ENCODE measurements around the gene ZNF205. TPM values are rescaled to one million over a fixed set of nuclear protein-coding genes. Genes with fewer than 3 reads are reported as not detected.
A peak's percentile ranks its signal among the peaks of the same experiment; 100 is the strongest.

ZNF205 gene
- total RNA-seq, 2 experiments from 2014 or later, result not detected

GRCh38 chr16:3087243-3088235, 24.8 kb upstream of the ZNF205 start:
- CTCF ChIA-PET, result interaction anchor here (1.2 to 21.7 kb wide), 6 partner anchors 9 to 56 kb away, joined by 3 to 400 read pairs (median 6); partner anchors contain the start of gene ZNF213
- peaks cover 6% of the 10 kb centered on the region for H3K36me3 Mint-ChIP-seq
- H3K27me3 Mint-ChIP-seq, result no peaks in the 10 kb centered on the region
- ATAC-seq (peak; percentile 23), DNase-seq (no peak)
- H3K4me1 Mint-ChIP-seq, result peaks cover 36% of the 10 kb centered on the region
- no peaks in the 10 kb centered on the region for H3K9me3 Mint-ChIP-seq (ENCODE audit: low read depth)
- peak overlapping the region; percentile 50 for H3K27ac Mint-ChIP-seq
- H3K4me3 Mint-ChIP-seq, result no peak overlapping the region

GRCh38 chr16:3088450-3088849, 23.9 kb upstream of the ZNF205 start:
- Mint-ChIP-seq H3K36me3 (peaks cover 4% of the 10 kb centered on the region), H3K27ac (no peak overlapping the region), H3K27me3 (no peaks in the 10 kb centered on the region), H3K4me3 (no peak overlapping the region), H3K4me1 (peaks cover 33% of the 10 kb centered on the region), H3K9me3 (ENCODE audit: low read depth) (no peaks in the 10 kb centered on the region)
- ATAC-seq, result no peak
- no peak for DNase-seq
- CTCF ChIA-PET, result interaction anchor here (1.1 to 21.7 kb wide), 4 partner anchors 8 to 43 kb away, joined by 3 to 400 read pairs (median 6); partner anchors contain the start of gene ZNF213

GRCh38 chr16:3088925-3089716, 23.3 kb upstream of the ZNF205 start:
- CTCF ChIA-PET, result interaction anchor here (1.1 to 21.7 kb wide), 4 partner anchors 7 to 42 kb away, joined by 3 to 400 read pairs (median 6); partner anchors contain the start of gene ZNF213
- Mint-ChIP-seq H3K4me1 (peaks cover 35% of the 10 kb centered on the region), H3K36me3 (peaks cover 2% of the 10 kb centered on the region), H3K27ac (no peak overlapping the region), H3K9me3 (ENCODE audit: low read depth) (no peaks in the 10 kb centered on the region), H3K4me3 (no peak overlapping the region), H3K27me3 (no peaks in the 10 kb centered on the region)
- no peak for DNase-seq
- ATAC-seq, result no peak

GRCh38 chr16:3089717-3090592, 22.4 kb upstream of the ZNF205 start:
- Mint-ChIP-seq H3K9me3 (ENCODE audit: low read depth) (no peaks in the 10 kb centered on the region), H3K4me3 (no peak overlapping the region), H3K27me3 (no peaks in the 10 kb centered on the region), H3K4me1 (peaks cover 38% of the 10 kb centered on the region), H3K27ac (no peak overlapping the region), H3K36me3 (peaks cover 1% of the 10 kb centered on the region)
- ATAC-seq, result no peak
- no peak for DNase-seq
- CTCF ChIA-PET, result interaction anchor here (1.1 to 21.7 kb wide), 8 partner anchors 10 to 75 kb away, joined by 3 to 400 read pairs (median 6); partner anchors contain the start of gene ZNF213

GRCh38 chr16:3091551-3091950, 20.8 kb upstream of the ZNF205 start:
- ATAC-seq, result no peak
- Mint-ChIP-seq H3K27ac (peak overlapping the region; percentile 64), H3K27me3 (no peaks in the 10 kb centered on the region), H3K4me3 (no peak overlapping the region), H3K4me1 (peaks cover 41% of the 10 kb centered on the region), H3K36me3 (no peaks in the 10 kb centered on the region), H3K9me3 (ENCODE audit: low read depth) (no peaks in the 10 kb centered on the region)
- DNase-seq, result no peak
- CTCF ChIA-PET, result interaction anchor here (1.1 to 21.7 kb wide), 6 partner anchors 9 to 40 kb away, joined by 3 to 400 read pairs (median 6); partner anchors contain the start of gene ZNF213

GRCh38 chr16:3092501-3092941, 19.9 kb upstream of the ZNF205 start:
- Mint-ChIP-seq H3K4me1 (peaks cover 42% of the 10 kb centered on the region), H3K36me3 (no peaks in the 10 kb centered on the region), H3K27me3 (no peaks in the 10 kb centered on the region), H3K9me3 (ENCODE audit: low read depth) (no peaks in the 10 kb centered on the region), H3K27ac (no peak overlapping the region), H3K4me3 (no peak overlapping the region)
- CTCF ChIA-PET, result interaction anchor here (0.8 to 21.7 kb wide), 10 partner anchors 8 to 74 kb away, joined by 3 to 400 read pairs (median 5); partner anchors contain the start of genes TNFRSF12A and ZNF213
- ATAC-seq (no peak), DNase-seq (no peak)

GRCh38 chr16:3094289-3095027, 17.9 kb upstream of the ZNF205 start:
- H3K27ac Mint-ChIP-seq, result peak overlapping the region; percentile 69
- no peaks in the 10 kb centered on the region for H3K27me3 Mint-ChIP-seq
- ATAC-seq, result peak; percentile 26
- no peak overlapping the region for H3K4me3 Mint-ChIP-seq
- H3K4me1 Mint-ChIP-seq, result peaks cover 46% of the 10 kb centered on the region
- peak; percentile 73 for DNase-seq
- H3K36me3 Mint-ChIP-seq, result no peaks in the 10 kb centered on the region
- CTCF ChIA-PET, result interaction anchor here (0.7 to 21.7 kb wide), 9 partner anchors 10 to 74 kb away, joined by 3 to 400 read pairs (median 8); partner anchors contain the start of genes TNFRSF12A and ZNF213
- no peaks in the 10 kb centered on the region for H3K9me3 Mint-ChIP-seq (ENCODE audit: low read depth)

GRCh38 chr16:3095869-3096268, 16.5 kb upstream of the ZNF205 start:
- H3K4me3 Mint-ChIP-seq, result no peak overlapping the region
- peak; percentile 89 for DNase-seq
- CTCF ChIA-PET, result interaction anchor here (0.6 to 21.7 kb wide), 17 partner anchors 8 to 75 kb away, joined by 3 to 400 read pairs (median 5); partner anchors contain the start of genes IL32 and ZNF213
- peaks cover 54% of the 10 kb centered on the region for H3K4me1 Mint-ChIP-seq
- H3K36me3 Mint-ChIP-seq, result no peaks in the 10 kb centered on the region
- ATAC-seq, result peak; percentile 72
- no peaks in the 10 kb centered on the region for H3K9me3 Mint-ChIP-seq (ENCODE audit: low read depth)
- peak overlapping the region; percentile 65 for H3K27ac Mint-ChIP-seq
- H3K27me3 Mint-ChIP-seq, result no peaks in the 10 kb centered on the region

- H3K36me3 Mint-ChIP-seq, result no peaks in the 10 kb centered on the region
- no peak for ATAC-seq
- H3K27me3 Mint-ChIP-seq, result no peaks in the 10 kb centered on the region
- no peak overlapping the region for H3K4me3 Mint-ChIP-seq
- H3K9me3 Mint-ChIP-seq (ENCODE audit: low read depth), result no peaks in the 10 kb centered on the region
- no peak for DNase-seq
- no peak overlapping the region for H3K27ac Mint-ChIP-seq
- CTCF ChIA-PET, result interaction anchor here (0.8 to 21.7 kb wide), 12 partner anchors 9 to 74 kb away, joined by 3 to 400 read pairs (median 6); partner anchors contain the start of gene ZNF213
- H3K4me1 Mint-ChIP-seq, result peaks cover 54% of the 10 kb centered on the region
These were observed 16.0 kb upstream of the ZNF205 start for GRCh38 chr16:3096362-3096761.

- H3K27me3 Mint-ChIP-seq, result no peaks in the 10 kb centered on the region
- ATAC-seq (no peak), DNase-seq (no peak)
- H3K4me1 Mint-ChIP-seq, result peaks cover 59% of the 10 kb centered on the region
- no peak overlapping the region for H3K4me3 Mint-ChIP-seq
- H3K36me3 Mint-ChIP-seq, result no peaks in the 10 kb centered on the region
- CTCF ChIA-PET, result interaction anchor here (0.7 to 21.7 kb wide), 9 partner anchors 9 to 67 kb away, joined by 3 to 400 read pairs (median 22); partner anchors contain the start of gene ZNF213
- no peaks in the 10 kb centered on the region for H3K9me3 Mint-ChIP-seq (ENCODE audit: low read depth)
- H3K27ac Mint-ChIP-seq, result no peak overlapping the region
These were observed 15.1 kb upstream of the ZNF205 start for GRCh38 chr16:3097266-3097665.
